GM19025 (cell line): Measurements from ENCODE around the gene UFC1.
A peak's percentile ranks its signal among the peaks of the same experiment; 100 is the strongest.

Experiments used
- ATAC-seq: cut with Tn5 transposase; IDR thresholded peaks from one replicate; pipeline ENCODE4 v1.9.1; 2021; ENCODE audit warnings: mild to moderate bottlenecking, low read depth, moderate library complexity; ENCODE audit not compliant: unreplicated experiment

The UFC1 gene

DNA sequence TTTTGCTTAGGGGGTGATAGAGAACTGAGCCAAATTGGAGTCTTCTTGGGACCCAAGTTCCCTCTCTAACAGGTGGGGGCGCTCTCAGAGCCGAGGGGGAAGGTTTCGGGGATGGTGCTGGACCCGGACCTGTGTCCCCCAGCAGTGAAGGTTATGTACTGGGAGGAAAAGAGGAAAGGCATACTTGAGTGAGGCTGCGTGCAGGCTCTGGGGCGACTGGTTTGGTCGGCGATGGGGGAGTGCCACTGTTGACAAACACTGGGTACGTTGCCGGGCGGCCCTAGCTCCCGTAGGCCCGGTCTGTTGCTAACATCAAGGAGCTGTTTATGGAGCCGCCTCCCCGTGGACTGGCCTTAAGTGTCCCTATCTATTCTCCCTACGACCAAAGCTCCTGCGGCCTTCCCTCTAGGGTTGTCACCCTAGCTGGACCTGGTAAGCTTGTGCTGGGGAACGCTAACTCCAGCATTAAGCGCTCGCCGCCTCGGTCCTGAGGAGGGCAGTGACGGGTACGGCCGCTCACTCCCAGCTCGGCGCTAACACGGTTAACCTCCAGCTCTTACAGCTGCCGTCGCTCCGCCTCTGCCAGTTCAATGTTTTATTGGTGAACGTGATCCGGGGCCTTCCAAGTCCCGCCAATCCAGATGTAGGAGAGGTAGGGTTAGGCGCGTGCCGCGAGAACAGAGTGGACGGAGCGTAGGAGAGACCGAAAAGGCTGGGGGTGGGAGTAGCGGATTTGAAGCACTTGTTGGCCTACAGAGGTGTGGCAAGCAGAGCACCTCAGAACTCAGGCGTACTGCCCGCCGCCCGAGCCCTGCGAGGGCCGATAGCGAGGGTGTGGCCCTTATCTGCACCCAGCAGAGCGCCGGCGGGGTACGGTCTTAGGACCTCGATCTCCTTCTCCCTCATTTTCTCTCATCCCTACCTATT is 12.2 kb downstream of the UFC1 start, which contains the start of gene PPOX:
PPOX (plus strand) TSS at position 685 of the 927 bp plus-strand sequence. CDS start 422 bp downstream, outside the sequence.
- ATAC-seq = peak; percentile 93

DNA sequence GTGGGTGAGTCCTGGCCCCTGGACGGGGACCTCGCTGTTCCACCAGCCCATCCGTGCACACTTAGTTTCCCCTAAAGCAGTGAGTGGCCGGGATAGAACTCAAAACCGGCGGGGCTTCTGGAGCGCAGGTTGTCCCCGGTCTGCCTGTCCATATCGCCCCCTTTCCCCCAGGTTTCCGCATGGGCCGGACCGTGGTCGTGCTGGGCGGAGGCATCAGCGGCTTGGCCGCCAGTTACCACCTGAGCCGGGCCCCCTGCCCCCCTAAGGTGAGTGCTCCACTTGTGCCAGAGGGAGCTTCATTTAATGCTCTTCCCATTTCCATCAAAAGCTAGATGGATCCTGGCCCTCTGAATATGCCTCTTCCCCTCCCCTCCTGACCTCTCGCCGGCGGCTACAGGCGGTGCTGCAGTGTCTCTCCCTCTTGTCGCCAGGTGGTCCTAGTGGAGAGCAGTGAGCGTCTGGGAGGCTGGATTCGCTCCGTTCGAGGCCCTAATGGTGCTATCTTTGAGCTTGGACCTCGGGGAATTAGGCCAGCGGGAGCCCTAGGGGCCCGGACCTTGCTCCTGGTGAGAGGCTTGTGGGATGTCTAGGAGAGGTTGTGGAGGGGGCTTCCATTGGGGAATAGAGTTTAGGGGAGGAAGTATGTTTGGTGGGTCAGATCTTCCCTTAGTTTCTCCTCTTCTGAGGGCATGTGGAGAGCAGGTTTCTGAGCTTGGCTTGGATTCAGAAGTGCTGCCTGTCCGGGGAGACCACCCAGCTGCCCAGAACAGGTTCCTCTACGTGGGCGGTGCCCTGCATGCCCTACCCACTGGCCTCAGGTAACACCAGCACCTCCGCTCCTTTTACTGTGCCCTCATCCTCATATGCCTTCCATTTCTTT is 13.1 kb downstream of the UFC1 start:
- ATAC-seq = no peak

DNA sequence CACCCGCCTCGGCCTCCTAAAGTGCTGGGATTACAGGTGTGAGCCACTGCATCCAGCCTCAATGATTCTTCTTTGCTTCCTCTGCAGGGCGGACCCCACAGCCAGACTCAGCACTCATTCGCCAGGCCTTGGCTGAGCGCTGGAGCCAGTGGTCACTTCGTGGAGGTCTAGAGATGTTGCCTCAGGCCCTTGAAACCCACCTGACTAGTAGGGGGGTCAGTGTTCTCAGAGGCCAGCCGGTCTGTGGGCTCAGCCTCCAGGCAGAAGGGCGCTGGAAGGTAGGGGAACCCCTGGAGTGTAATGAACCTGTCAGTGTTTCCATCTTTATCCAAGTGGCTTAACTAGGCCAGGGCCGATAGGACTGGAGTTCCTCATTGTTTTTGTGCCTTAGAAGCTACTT is 15.1 kb downstream of the UFC1 start:
- ATAC-seq = no peak

DNA sequence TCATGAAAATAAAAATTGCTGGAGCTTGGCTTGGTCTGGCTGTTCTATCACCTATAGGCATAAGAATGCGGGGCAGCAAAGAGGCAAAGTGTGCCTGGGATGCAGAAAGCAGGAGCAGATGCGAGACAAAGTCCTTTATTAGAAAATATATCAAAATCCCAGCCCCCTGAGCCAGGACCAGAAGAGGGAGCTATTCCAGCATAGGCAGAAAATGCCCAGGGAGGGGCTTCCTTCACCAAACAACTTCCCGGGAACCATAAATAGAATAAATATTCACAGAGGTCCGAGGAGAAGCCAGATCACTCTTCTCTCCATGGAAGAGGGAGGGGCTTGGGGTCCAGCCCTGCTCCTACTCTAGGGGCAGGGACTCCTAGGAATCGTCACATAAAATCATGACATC is 17.4 kb downstream of the UFC1 start:
- no peak for ATAC-seq

DNA sequence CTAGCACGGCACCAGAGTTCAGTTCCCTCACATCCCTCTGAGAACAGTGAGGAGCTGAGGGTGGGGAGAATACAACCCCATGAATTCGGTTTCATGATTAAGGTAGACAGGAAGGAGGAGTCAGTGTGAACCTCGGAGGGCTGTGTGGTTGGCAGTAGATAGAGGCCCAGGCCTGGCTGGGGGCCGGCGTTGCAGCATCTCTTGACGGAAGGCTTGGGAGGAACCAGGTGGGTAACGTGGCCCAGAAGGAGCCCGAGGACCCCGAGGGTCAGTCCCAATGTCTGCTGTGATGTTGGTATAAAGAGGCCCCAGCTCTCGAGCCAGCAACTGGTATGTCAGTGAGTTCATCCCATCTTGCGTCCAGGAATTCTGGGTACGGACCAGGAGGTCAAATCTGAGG is 17.9 kb downstream of the UFC1 start:
- no peak for ATAC-seq

DNA sequence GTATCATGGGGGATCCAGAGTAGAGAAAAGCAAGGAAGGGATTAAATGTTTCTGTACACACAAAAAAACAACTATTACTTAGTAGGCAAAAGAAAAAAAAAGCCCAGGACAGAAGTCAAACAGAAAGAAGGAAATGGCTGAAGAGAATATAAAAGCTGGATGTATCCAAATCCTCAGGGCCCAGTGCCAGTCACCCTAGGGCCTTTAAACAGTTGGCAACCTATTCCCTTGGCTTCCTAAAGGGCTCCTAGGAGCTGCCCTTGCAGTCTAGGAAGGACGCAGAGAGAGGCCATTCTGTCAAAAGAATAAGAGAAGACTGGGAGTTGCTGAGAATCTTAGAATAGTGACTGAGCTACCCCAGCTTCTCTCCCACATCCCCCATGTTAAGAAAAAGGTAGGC is 18.6 kb downstream of the UFC1 start:
- no peak for ATAC-seq

DNA sequence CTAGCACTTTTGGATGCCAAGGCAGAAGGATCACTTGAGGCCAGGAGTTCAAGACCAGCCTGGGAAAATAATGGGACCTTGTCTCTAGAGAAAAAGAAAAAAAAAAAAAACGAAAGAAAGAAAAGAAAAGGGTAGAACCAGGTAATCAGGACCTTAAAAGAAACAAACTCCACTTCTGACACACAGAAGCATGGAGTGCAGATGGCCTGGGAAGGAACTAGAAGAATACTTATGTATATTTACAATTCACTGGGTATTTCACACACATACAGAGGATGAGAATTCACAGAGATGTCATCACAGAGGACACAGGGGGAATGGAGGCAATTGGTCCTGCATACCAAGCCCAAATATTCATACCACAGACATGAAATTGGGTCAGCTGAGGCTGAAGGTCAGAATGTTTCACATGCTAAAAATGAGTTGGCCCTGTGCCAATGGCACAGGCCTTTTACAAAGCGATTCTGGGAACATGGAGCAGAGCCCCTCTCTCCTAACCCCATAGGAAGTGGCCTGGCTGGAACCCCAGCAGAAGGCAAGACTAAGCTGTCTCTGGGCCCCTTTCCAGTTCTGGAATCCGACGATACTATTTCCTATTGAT is 19.1 kb downstream of the UFC1 start:
- ATAC-seq = no peak

DNA sequence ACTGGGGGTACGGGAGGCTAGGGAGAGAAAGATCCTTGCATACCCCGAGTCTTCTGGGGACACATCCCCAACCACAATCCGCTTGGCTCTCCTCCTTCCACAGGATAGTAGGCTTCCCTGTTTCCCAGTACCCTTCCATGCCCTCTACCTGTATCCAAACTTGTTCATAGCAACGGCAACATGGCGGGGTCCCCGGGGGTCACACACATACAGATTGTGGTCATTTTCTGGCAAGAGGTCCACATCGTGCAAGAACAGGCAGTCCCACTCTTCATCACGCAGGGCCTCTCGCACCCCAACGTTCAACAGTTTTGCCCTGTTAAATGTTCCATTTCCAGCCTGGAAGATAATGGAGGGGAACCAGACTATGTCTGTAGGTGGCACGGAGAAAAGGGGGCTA is 19.9 kb downstream of the UFC1 start:
- ATAC-seq = no peak

DNA sequence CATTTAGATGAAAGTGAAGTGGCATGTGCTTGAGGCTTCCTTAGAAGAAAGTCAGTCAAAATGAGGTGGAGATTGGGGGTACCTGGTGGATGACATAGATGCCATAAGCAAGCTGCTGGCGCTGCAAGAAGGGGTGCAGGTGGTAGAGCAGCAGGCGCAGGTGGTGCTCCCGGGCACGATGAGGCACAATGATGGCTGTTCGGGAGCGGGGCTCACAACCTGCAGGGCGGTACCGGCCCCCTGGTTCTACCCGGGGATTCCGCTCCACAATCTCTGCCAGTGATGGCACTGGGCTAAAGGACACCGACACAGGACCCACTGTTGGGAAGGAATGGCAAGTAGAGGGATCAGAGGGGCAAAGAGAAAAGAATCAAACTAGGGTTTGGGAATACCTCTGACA is 21.1 kb downstream of the UFC1 start:
- ATAC-seq = no peak

DNA sequence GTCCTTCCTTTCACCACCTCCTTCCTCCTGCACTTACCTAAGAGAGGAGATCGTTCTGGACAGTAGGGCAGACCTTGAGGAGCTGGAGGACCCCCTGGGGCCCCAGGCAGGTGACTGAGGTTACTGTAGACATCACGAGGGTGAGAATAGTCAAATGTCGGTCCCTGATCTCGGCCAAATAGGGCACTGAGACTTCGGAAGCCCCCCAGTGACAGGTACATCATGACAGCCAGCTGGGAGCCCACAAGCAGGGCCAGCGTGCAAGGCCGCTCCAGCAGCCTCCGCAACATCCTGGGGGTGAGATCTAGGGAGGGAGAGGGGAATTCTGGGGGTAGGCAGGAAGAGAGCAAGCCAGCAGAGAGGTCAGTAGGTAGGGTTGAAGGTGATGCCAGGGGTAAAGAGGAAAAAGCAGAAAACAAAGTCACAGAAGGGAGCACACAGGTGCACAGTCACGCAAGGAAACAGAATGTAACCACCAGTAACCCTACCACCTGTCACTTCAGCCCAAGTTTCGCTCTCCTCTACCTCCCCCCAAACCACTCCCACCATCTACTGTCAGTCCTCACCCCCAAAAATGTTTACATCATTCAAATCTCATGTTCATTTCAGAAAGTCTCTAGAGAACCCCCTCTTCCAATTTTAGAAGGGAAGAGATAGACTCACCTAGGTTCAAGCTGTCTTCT is 22.1 kb downstream of the UFC1 start:
- no peak for ATAC-seq

DNA sequence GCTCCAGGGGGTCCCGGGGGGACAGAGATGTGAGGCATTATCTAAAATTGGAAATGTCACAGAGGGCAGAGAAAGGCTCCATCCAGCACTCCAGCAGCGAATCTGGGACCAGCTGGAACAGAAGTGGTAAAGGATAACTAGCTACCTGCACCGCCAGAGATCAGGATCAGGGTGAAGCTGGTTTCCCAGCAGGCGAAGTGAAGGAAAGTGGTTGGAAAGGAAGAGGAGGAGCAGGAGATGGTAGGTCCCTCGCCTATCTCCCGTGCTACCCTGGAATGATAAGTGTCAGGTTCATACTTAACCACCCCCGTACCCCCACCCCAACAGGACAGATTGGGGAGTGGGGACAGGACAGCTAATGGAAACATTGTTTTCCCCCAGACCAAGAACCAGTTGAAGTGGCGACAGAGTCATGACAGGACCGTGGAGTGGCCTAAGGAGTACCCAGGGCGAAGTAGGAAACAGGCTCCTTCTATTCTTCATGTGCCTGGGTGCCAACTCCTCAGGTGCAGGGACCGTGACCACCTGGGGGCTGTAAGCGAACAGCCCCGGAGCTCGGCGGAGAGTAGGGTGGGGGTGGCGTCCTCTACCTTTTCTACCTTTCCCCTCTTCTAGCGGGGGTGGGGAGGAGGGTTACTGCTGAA is 22.8 kb downstream of the UFC1 start:
- ATAC-seq = no peak

DNA sequence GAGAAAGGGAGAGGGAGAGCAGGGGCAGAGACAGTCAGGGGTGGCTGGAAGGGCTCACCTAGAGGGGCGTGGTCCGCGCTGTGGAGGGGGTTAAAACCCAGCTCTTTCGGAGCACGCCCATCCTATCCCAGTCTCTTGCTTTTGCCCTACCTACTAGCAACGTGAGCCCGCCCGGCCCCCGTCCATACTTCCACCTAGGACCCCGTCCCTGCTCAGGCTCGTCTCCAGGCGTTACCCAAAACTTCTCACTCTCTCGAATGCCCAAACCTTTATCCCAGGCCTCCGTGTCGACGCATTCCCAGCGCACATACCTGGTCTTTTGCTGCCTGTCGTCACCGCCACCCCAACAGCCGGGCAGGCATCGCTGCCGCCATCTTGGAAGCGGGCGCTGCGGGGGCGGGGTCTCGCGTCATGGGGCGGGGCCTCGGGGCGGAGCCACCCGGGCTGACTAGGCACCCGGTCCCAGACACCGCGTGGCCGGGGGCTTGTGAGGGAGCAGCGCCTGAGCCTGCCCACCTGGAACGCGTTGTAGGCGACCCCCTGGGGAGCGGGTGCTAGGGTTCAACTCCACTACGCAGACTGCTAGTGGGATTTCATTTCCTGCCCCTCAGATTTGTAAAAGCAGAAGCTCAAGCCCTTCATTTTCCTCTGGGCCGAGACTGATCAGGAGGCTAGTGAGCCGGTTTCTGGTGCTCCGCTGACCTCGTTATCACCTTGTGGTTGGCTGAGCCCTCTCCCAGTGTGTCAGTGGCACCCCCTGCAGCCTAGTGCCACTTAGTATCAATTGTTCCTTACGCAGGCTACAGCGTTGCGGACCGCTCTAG is 23.5 kb downstream of the UFC1 start, which contains the start of gene B4GALT3:
B4GALT3 (minus strand) TSS at position 396 of the 824 bp plus-strand sequence. CDS start 1,447 bp downstream, outside the sequence.
- peak; percentile 76 for ATAC-seq

DNA sequence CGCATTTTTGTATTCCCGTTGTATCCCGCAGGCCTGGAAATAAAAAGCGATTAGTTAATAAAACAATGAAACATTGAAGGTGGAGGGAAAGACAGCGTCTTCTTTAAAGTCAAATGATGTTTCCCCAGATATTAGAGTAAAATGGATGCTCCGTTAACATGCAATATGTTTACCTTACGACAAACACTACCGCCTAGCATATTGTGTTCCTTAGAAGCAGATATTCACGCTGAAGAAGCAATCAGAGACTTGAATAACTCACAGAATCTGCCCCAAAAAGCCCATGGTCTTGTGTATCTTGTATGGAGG is 24.1 kb downstream of the UFC1 start:
- ATAC-seq = no peak

DNA sequence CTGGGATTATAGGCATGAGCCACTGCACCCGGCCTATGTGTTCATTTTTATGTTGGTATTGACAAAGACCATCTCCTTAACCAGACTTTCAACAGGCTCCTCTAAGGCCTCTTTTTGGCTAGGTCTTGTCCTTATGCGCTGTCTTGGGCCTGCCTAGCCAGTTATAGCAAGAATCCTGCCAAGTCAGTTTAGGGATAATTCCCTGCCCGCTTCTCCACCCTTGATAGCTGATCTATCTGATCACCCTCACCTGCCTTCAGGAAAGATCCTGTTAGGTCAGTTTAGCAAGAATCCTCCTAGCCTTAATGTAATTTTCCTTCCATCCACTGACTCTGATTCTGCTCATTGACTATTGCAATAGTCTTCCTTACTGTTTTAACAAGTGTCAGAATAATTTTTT is 25.9 kb downstream of the UFC1 start:
- no peak for ATAC-seq

DNA sequence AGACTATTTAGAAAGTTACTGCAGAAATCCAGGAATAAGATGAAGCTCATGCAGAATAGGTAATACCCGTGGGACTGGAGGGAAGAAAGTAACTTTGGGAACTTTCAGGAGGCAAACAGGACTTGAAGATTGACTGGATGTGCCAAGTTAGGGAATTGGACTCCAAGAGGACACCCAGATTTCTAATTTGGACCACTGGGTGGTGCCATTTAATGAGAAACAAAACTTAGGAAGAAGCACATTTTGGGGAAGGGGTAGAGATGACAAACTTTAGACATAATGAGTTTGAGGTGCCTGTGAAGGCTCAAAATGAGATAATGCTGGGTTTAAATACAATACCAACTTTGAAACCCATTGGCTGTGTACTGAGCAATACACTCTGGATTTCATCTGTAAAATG is 26.9 kb downstream of the UFC1 start:
- no peak for ATAC-seq

DNA sequence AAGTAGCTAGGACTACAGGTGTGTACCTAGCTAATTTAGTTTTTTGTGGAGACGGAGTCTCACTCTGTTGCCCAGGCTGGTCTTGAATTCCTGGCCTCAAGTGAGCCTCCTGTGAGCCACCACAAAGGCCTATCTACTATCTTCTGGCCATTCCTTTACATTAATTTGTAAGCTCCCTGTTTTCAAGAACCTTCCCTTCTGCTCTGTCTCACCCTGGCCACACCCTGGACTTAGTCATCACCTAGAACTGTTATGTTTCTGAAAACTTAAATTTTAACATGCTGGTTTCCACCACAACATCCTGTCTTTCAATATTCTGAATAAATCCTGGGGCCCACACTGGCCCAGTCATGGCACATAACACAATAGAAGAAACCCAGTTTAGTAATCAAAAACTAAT is 28.4 kb downstream of the UFC1 start:
- ATAC-seq = peak; percentile 31

DNA sequence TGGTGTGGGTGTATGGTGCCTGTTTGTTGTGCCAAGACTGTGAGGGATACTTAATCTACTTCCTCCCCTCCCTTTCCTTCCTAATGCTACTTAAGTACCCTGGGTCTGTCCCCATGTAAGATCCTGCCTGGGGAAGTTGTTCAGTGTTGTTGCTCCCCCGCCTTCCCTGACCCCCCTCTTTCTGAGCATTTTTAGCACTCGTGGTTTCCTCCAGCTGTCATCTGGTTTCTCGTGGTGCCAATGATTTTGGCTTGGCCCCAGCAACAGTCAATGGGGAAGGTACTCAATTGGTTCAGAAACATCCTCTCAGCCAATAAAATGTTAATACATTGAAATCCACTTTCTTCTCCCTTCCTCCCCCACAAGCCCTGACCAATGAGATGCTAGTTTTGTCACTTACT is 31.5 kb downstream of the UFC1 start:
- peak; percentile 61 for ATAC-seq

DNA sequence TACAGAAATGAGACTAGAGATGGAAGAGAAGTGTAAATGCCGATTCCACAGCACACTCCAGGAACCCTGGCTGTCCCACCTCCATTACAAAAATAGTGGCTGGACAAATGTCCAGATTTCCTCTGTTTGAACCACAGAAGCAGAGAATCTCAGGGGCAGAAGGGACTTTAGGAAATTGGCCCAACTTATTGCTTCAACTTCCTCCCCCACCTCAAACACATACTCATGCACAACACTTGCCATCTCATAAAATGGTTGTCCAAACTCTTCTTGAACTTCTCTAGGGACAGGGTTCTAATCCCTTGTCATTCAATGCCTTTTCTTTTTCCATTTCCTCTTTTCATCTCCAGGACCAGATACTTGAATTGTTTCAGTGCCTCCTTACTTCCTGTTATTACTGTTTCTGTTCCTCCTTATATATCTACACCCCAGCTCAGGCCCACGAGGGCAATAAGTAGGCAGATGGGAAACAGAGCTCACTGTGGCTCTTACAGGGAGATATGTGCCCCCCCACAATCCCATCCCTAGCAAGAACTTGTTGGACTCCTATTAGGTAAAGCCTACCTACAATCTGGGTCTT is 32.0 kb downstream of the UFC1 start:
- ATAC-seq = peak; percentile 15

DNA sequence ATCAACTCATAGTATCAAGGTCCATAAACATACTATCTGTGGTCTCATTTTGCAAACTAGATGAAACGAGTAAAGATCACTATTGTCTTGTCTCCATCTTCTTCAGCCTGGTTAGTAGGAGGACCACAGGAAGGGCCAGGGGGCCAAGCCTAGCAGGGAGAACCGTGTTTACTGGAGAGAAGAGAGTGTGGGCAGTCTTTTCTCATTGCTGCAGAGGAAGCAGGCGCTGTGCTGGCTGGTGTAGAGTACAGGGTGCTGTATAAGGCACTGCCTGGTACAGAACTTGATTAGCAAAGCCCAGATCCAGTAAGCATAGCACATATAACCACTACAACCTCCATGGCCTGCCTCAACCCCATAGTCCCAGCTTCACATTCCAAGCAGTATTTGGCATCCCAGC is 33.5 kb downstream of the UFC1 start:
- ATAC-seq = no peak
